Suppressor macrophage (primary cell): ENCODE measurements around the gene ERAP2.
"Not testable (repeated sequence)": the region's sequence is repeated elsewhere in the genome, so short reads cannot be mapped to it uniquely, and the experiment has no call there.

ENCODE experiments used
- DNase-seq, 4 experiments: peaks; one replicate each; pipeline ENCODE4 v3.0.0-alpha.2; 2020 to 2022
- total RNA-seq, 17 experiments: gene quantifications; one replicate each; lab custom pipeline; 2026; ENCODE audit warnings: mixed read lengths in 6 of 17, inconsistent platforms in 3 of 17; lab: John Stamatoyannopoulos, UW

The ERAP2 gene
- total RNA-seq = 52.4 to 267 (median 101) reads per million in 17 experiments

- peak in 3 of 4 experiments; percentile 21 to 61 (median 32) for DNase-seq
Observed at GRCh38 chr5:96876292-96876850, at the start of gene ERAP2. Gene ERAP2 (plus strand): TSS chr5:96876500. CDS start chr5:96879686, 3,186 bp downstream.

GRCh38 chr5:96829297-96829696, 47.0 kb upstream of the ERAP2 start:
- DNase-seq = no peak

- DNase-seq = no peak
Observed at GRCh38 chr5:96834016-96834415, 42.3 kb upstream of the ERAP2 start.

GRCh38 chr5:96835791-96836191, 40.5 kb upstream of the ERAP2 start:
- no peak for DNase-seq

- no peak for DNase-seq
Observed at GRCh38 chr5:96836817-96837216, 39.5 kb upstream of the ERAP2 start.

GRCh38 chr5:96837303-96837702, 39.0 kb upstream of the ERAP2 start:
- DNase-seq = no peak

GRCh38 chr5:96838201-96839070, 37.9 kb upstream of the ERAP2 start:
- DNase-seq = no peak

- DNase-seq = no peak
Observed at GRCh38 chr5:96839071-96839592, 37.2 kb upstream of the ERAP2 start.

GRCh38 chr5:96841931-96842330, 34.4 kb upstream of the ERAP2 start:
- not testable (repeated sequence) for DNase-seq

- DNase-seq = no peak
Observed at GRCh38 chr5:96843140-96843539, 33.2 kb upstream of the ERAP2 start.

GRCh38 chr5:96844481-96844990, 31.8 kb upstream of the ERAP2 start:
- peak in 2 of 4 experiments; percentile 29 to 31 for DNase-seq

- DNase-seq = no peak
Observed at GRCh38 chr5:96851312-96852062, 24.8 kb upstream of the ERAP2 start.

- no peak for DNase-seq
Observed at GRCh38 chr5:96852759-96853158, 23.5 kb upstream of the ERAP2 start.

GRCh38 chr5:96854067-96854466, 22.2 kb upstream of the ERAP2 start:
- no peak for DNase-seq

GRCh38 chr5:96855031-96855872, 21.0 kb upstream of the ERAP2 start:
- DNase-seq = peak; percentile 81 to 93 (median 88)

- DNase-seq = no peak
Observed at GRCh38 chr5:96856371-96856770, 19.9 kb upstream of the ERAP2 start.

- no peak for DNase-seq
Observed at GRCh38 chr5:96857454-96857853, 18.8 kb upstream of the ERAP2 start.

GRCh38 chr5:96857924-96858323, 18.4 kb upstream of the ERAP2 start:
- DNase-seq = no peak

- DNase-seq = no peak
Observed at GRCh38 chr5:96859375-96859774, 16.9 kb upstream of the ERAP2 start.

GRCh38 chr5:96861076-96861475, 15.2 kb upstream of the ERAP2 start:
- no peak for DNase-seq

GRCh38 chr5:96863114-96863513, 13.2 kb upstream of the ERAP2 start:
- DNase-seq = no peak
